A549 (cell line): ENCODE results near the gene RASSF8. TPM values are rescaled to one million over a fixed set of nuclear protein-coding genes. Genes with fewer than 3 reads are reported as not detected.

Experiments
- ATAC-seq, 2 experiments: fragments of 200-7000 bp in 1 of 2; fragments of >200 bp in 1 of 2; cut with Nextera tagmentation in 1 of 2; cut with Tn5 transposase in 1 of 2; 3 replicates each; pipeline versions ENCODE4 v1.8.0 to v1.9.1; 2018 to 2020; ENCODE audit warnings: mild to moderate bottlenecking in 1 of 2, moderate library complexity in 1 of 2
- CTCF ChIA-PET: fragments of 300-600 bp; sonication (Branson Sonifier 250); formaldehyde crosslinking; extraction: SDS; loops from one replicate; lab custom pipeline; 2021; ENCODE audit warnings: antibody characterized with exemption, inconsistent platforms; lab: Yijun Ruan, JAX
- POLR2A ChIA-PET: fragments of 350-600 bp; formaldehyde crosslinking; extraction: SDS; loops from one replicate; lab custom pipeline; 2021; ENCODE audit warnings: antibody characterized with exemption, inconsistent platforms; lab: Yijun Ruan, JAX
- DNase-seq, 2 experiments: peaks; one replicate each; pipeline versions ENCODE4 v3.0.0 to v3.0.0-alpha.2; 2011 to 2016; ENCODE audit warnings: low read depth in 1 of 2, low spot score in 1 of 2
- FAIRE-seq: peaks from 2 replicates; lab custom pipeline; 2011; peaks lifted over from hg19 to GRCh38; lab: Jason Lieb, UNC
- H3K27ac ChIP-seq, 2 experiments: fragments of >200 bp; sonication (Bioruptor Twin); formaldehyde crosslinking; 3 replicates each; pipeline ENCODE4 v1.5.1; 2016 to 2017
- H3K4me1 ChIP-seq: fragments of >200 bp; sonication (Bioruptor Twin); formaldehyde crosslinking; 3 replicates; pipeline ENCODE4 v1.6.1; 2016
- H3K4me2 ChIP-seq: fragments of >200 bp; sonication (Bioruptor Twin); formaldehyde crosslinking; 3 replicates; pipeline ENCODE4 v1.6.1; 2016
- H3K4me3 ChIP-seq: fragments of >200 bp; sonication (Bioruptor Twin); formaldehyde crosslinking; 3 replicates; pipeline ENCODE4 v1.5.1; 2016
- H3K9me3 ChIP-seq: fragments of >200 bp; sonication (Bioruptor Twin); formaldehyde crosslinking; 3 replicates; pipeline ENCODE4 v1.6.1; 2016
- BHLHE40 ChIP-seq: IDR thresholded peaks from 2 replicates; pipeline ENCODE4 v1.6.1; 2012; ENCODE audit warnings: low read depth, low read length, inconsistent platforms
- CBX8 ChIP-seq: fragments of 200-600 bp; sonication (generic); IDR thresholded peaks from 2 replicates; pipeline ENCODE4 v1.6.1; 2016
- EP300 ChIP-seq, 2 experiments: fragments of >200 bp; sonication (Bioruptor Twin); formaldehyde crosslinking; IDR thresholded peaks; 2 replicates in 1 of 2; 3 replicates in 1 of 2; pipeline ENCODE4 v1.6.1; 2016 to 2017
- ESRRA ChIP-seq: fragments of 150-350 bp; IDR thresholded peaks from 2 replicates; pipeline ENCODE4 v1.6.1; 2014; ENCODE audit warnings: mild to moderate bottlenecking, low read length, borderline replicate concordance
- FOSL2 ChIP-seq, 2 experiments: fragments of 450-650 bp in 1 of 2; fragments of >200 bp in 1 of 2; sonication (Bioruptor Twin) in 1 of 2; formaldehyde crosslinking; IDR thresholded peaks; 2 replicates each; pipeline versions ENCODE4 v1.5.0 to v1.6.1; 2016 to 2020; ENCODE audit warnings: mild to moderate bottlenecking in 1 of 2, moderate library complexity in 1 of 2
- GATA3 ChIP-seq: IDR thresholded peaks from 2 replicates; pipeline ENCODE4 v1.6.1; 2012; ENCODE audit warnings: borderline replicate concordance
- JUN ChIP-seq, 2 experiments: fragments of >200 bp; sonication (Bioruptor Twin); formaldehyde crosslinking; IDR thresholded peaks; 2 replicates in 1 of 2; 3 replicates in 1 of 2; pipeline ENCODE4 v1.6.1; 2016 to 2017
- KDM1A ChIP-seq: fragments of 200-600 bp; sonication (generic); IDR thresholded peaks from 2 replicates; pipeline ENCODE4 v1.6.1; 2016; ENCODE audit warnings: low read depth, mild to moderate bottlenecking
- MAFK ChIP-seq: fragments of 450-650 bp; IDR thresholded peaks from 2 replicates; pipeline ENCODE4 v1.6.1; 2014; ENCODE audit not compliant: partially characterized antibody
- MYC ChIP-seq: IDR thresholded peaks from 2 replicates; pipeline ENCODE4 v1.6.1; 2012; ENCODE audit warnings: mild to moderate bottlenecking, inconsistent platforms, low read length, improper control_type of control experiment, borderline replicate concordance
- NPAS2 ChIP-seq: fragments of 250-450 bp; sonication (Bioruptor Pico); IDR thresholded peaks from 2 replicates; pipeline ENCODE4 v1.8.0; 2022; ENCODE audit warnings: mild to moderate bottlenecking, moderate library complexity, borderline replicate concordance
- PHF8 ChIP-seq: fragments of 200-600 bp; sonication (generic); IDR thresholded peaks from 2 replicates; pipeline ENCODE4 v1.6.1; 2016; ENCODE audit warnings: low read depth, mild to moderate bottlenecking, antibody characterized with exemption, moderate library complexity, borderline replicate concordance
- POLR2A ChIP-seq: IDR thresholded peaks from 2 replicates; pipeline ENCODE4 v1.6.1; 2012; ENCODE audit warnings: mild to moderate bottlenecking, low read length
- RARB ChIP-seq: fragments of 250-450 bp; sonication (Bioruptor Pico); IDR thresholded peaks from 2 replicates; pipeline ENCODE4 v1.8.0; 2021; ENCODE audit warnings: mild to moderate bottlenecking, moderate library complexity
- RCOR1 ChIP-seq: fragments of 150-350 bp; IDR thresholded peaks from 2 replicates; pipeline ENCODE4 v1.6.1; 2014; ENCODE audit warnings: antibody characterized with exemption, low read length, low read depth
- RNF2 ChIP-seq: fragments of 200-600 bp; sonication (generic); IDR thresholded peaks from 2 replicates; pipeline ENCODE4 v1.6.1; 2016; ENCODE audit warnings: low read depth, mild to moderate bottlenecking, antibody characterized with exemption, moderate library complexity, borderline replicate concordance
- TP53 ChIP-seq: fragments of 250-450 bp; sonication (Bioruptor Pico); IDR thresholded peaks from 2 replicates; pipeline ENCODE4 v1.5.0; 2021; ENCODE audit warnings: mild to moderate bottlenecking, moderate library complexity
- ZNF302 ChIP-seq: fragments of 250-450 bp; sonication (Bioruptor Pico); IDR thresholded peaks from 2 replicates; pipeline ENCODE4 v1.9.0; 2021; ENCODE audit warnings: inconsistent platforms, mild to moderate bottlenecking, moderate library complexity
- WGBS: methylation state at CpG from one replicate; pipeline ENCODE4 v1.1.6; 2017; ENCODE audit errors: missing lambda C conversion rate; 5-methylcytosine and 5-hydroxymethylcytosine counted together
- polyA plus RNA-seq, 4 experiments: library from polyadenylated mRNA; depleted of rRNA in 3 of 4; stranded (reverse); fragments of >200 nt; fragmentation: RNase III in 1 of 4; extraction: RNeasy Plus Mini Kit Qiagen cat#74134 plus additional on column Dnase treatment in 1 of 4; gene quantifications; 2 replicates in 3 of 4; 3 replicates in 1 of 4; pipeline ENCODE4 v1.2.3, GENCODE V29; 2011 to 2017
- TF ChIP-seq, protein P1 (sequence below): fragments of 450-650 bp; IDR thresholded peaks from 2 replicates; pipeline ENCODE4 v1.6.1; 2014; ENCODE audit warnings: antibody characterized with exemption
- TF ChIP-seq, protein P2 (sequence below): fragments of 250-450 bp; sonication (Bioruptor Pico); IDR thresholded peaks from 2 replicates; pipeline ENCODE4 v1.5.0; 2020; ENCODE audit warnings: low read depth, mild to moderate bottlenecking, moderate library complexity
- TF ChIP-seq, protein P3 (sequence below): IDR thresholded peaks from 2 replicates; pipeline ENCODE4 v1.6.1; 2012
- TF ChIP-seq, protein P4 (sequence below): IDR thresholded peaks from 2 replicates; pipeline ENCODE4 v1.6.1; 2012; ENCODE audit warnings: low read depth, borderline replicate concordance
- TF ChIP-seq, protein P5 (sequence below): fragments of >200 bp; sonication (Bioruptor Twin); formaldehyde crosslinking; IDR thresholded peaks from 3 replicates; pipeline ENCODE4 v1.5.1; 2016

RASSF8 gene
- polyA plus RNA-seq, 2 of the 4 experiments (the other 2 are of a cell fraction): 5.7 to 8.7 TPM

DNA sequence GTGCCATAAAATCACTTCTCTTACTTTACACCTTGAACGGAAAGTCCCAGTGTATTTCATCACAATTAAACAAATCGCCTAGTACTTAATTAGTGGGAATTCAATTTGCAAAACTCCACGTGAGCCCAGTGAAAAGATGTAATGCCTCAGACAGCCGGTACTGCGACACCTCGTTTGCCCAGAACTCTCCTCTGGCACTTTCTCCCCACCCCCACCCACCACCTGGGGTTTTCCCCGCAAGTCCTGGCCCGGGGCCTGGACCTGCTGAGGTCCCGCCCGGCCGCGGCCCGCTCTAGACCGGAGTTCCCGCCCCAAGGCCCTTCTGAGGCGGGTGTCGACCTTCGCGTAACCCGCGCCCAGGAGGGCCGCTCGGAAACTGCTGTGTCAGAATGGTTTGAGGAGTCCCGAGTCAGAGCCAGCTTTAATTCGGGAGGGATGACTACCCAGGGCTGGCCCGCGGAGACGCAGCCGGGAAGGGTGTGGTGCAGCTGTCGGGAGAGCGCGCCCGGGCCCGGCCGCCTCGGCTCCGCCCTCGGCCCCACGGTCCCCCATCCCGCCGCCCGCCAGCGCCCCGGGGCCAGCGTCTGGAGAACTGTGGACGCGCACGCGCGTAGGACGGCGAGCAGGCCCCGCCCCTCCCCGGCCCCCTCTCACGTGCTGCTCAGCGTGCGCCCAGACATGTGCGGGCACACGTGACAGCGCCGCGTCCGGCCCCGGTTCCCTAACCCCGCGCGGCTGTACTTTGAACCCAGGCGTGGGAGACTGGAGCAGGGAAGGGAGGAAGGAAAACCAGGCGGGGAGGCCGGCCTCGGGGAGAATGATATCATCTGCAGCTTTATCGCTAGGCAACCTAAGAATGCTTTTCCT is 155.6 kb downstream of the RASSF8 start:
- H3K4me3 ChIP-seq: peak overlapping the region; percentile 53
- CTCF ChIA-PET: interaction anchor here (1.4 to 3.3 kb wide), 4 partner anchors 17 to 587 kb away, joined by 4 to 26 read pairs (median 8); no protein-coding TSS in a partner anchor
- peaks cover 26% of the 10 kb centered on the region for H3K4me1 ChIP-seq
- ATAC-seq: peak; percentile 89 to 94
- POLR2A ChIA-PET: interaction anchor here (0.7 to 1.9 kb wide), 4 partner anchors 8 to 579 kb away, joined by 3 to 10 read pairs (median 4); no protein-coding TSS in a partner anchor
- no peak for FAIRE-seq
- 6% methylated on average over 15 of the region's 72 CpGs for WGBS
- no peaks in the 10 kb centered on the region for H3K9me3 ChIP-seq
- H3K4me2 ChIP-seq: peak overlapping the region; percentile 68
- TF ChIP-seq GATA3 (peak; percentile 80), JUN (IDR thresholded peaks at IDR 0.05) (peak; percentile 60 to 73; a peak in 2 of 5 replicates), TP53 (CRISPR knock-in tag) (no peak; the same call in 1 of the 2 replicates), PHF8 (peak; percentile 85), MYC (peak; percentile 87; the same call in 1 of the 2 replicates), ESRRA (no peak), MAFK (peak; percentile 96), BHLHE40 (peak; percentile 96), KDM1A (no peak), RARB (peak; percentile 41; the same call in 1 of the 2 replicates), NPAS2 (CRISPR knock-in tag) (peak; percentile 100), FOSL2 (IDR thresholded peaks at IDR 0.05) (no peak), FOSL2 (CRISPR knock-in tag; IDR thresholded peaks at IDR 0.05) (peak; percentile 48), RNF2 (peak; percentile 83; the same call in 1 of the 2 replicates), RCOR1 (no peak), POLR2A (peak; percentile 57), ZNF302 (CRISPR knock-in tag) (no peak), CBX8 (no peak), EP300 (IDR thresholded peaks at IDR 0.05) (no peak; a peak in 1 of 5 replicates)
- TF ChIP-seq, protein P1, sequence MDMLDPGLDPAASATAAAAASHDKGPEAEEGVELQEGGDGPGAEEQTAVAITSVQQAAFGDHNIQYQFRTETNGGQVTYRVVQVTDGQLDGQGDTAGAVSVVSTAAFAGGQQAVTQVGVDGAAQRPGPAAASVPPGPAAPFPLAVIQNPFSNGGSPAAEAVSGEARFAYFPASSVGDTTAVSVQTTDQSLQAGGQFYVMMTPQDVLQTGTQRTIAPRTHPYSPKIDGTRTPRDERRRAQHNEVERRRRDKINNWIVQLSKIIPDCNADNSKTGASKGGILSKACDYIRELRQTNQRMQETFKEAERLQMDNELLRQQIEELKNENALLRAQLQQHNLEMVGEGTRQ: peak; percentile 95
- TF ChIP-seq, protein P2, sequence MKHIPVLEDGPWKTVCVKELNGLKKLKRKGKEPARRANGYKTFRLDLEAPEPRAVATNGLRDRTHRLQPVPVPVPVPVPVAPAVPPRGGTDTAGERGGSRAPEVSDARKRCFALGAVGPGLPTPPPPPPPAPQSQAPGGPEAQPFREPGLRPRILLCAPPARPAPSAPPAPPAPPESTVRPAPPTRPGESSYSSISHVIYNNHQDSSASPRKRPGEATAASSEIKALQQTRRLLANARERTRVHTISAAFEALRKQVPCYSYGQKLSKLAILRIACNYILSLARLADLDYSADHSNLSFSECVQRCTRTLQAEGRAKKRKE (CRISPR knock-in tag): peak; percentile 28; the same call in 1 of the 2 replicates
- TF ChIP-seq, protein P3, sequence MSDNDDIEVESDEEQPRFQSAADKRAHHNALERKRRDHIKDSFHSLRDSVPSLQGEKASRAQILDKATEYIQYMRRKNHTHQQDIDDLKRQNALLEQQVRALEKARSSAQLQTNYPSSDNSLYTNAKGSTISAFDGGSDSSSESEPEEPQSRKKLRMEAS: peak; percentile 99
- TF ChIP-seq, protein P4, sequence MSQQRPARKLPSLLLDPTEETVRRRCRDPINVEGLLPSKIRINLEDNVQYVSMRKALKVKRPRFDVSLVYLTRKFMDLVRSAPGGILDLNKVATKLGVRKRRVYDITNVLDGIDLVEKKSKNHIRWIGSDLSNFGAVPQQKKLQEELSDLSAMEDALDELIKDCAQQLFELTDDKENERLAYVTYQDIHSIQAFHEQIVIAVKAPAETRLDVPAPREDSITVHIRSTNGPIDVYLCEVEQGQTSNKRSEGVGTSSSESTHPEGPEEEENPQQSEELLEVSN: peak; percentile 80
- TF ChIP-seq, protein P5, sequence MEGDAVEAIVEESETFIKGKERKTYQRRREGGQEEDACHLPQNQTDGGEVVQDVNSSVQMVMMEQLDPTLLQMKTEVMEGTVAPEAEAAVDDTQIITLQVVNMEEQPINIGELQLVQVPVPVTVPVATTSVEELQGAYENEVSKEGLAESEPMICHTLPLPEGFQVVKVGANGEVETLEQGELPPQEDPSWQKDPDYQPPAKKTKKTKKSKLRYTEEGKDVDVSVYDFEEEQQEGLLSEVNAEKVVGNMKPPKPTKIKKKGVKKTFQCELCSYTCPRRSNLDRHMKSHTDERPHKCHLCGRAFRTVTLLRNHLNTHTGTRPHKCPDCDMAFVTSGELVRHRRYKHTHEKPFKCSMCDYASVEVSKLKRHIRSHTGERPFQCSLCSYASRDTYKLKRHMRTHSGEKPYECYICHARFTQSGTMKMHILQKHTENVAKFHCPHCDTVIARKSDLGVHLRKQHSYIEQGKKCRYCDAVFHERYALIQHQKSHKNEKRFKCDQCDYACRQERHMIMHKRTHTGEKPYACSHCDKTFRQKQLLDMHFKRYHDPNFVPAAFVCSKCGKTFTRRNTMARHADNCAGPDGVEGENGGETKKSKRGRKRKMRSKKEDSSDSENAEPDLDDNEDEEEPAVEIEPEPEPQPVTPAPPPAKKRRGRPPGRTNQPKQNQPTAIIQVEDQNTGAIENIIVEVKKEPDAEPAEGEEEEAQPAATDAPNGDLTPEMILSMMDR: no peak
- H3K27ac ChIP-seq: peak overlapping the region; percentile 80 to 94
- peak; percentile 73 to 91 for DNase-seq
